PFSK-1 (cell line): ENCODE results near the gene ABCC9.

ENCODE experiments used
- POLR2AphosphoS5 ChIP-seq: IDR thresholded peaks from 2 replicates; pipeline ENCODE4 v1.6.1; 2012; ENCODE audit warnings: low read depth, mild to moderate bottlenecking, control low read depth, low read length, moderate library complexity
- SIN3A ChIP-seq: IDR thresholded peaks from 2 replicates; pipeline ENCODE4 v1.6.1; 2012; ENCODE audit warnings: mild to moderate bottlenecking, low read length, moderate library complexity, borderline replicate concordance; ENCODE audit not compliant: insufficient read depth
- TAF1 ChIP-seq: IDR thresholded peaks from 2 replicates; pipeline ENCODE4 v1.6.1; 2012; ENCODE audit warnings: low read length, control low read depth, borderline replicate concordance; ENCODE audit not compliant: insufficient read depth
- TF ChIP-seq, protein P1 (sequence below), 2 experiments: IDR thresholded peaks; 2 replicates each; pipeline versions ENCODE4 v1.6.1 to v1.8.0; 2011 to 2012; ENCODE audit warnings: low read depth in 2 of 2, low read length in 2 of 2, control low read depth in 1 of 2, inconsistent platforms in 1 of 2, mild to moderate bottlenecking in 1 of 2, moderate library complexity in 1 of 2; ENCODE audit not compliant: insufficient read depth in 1 of 2

DNA sequence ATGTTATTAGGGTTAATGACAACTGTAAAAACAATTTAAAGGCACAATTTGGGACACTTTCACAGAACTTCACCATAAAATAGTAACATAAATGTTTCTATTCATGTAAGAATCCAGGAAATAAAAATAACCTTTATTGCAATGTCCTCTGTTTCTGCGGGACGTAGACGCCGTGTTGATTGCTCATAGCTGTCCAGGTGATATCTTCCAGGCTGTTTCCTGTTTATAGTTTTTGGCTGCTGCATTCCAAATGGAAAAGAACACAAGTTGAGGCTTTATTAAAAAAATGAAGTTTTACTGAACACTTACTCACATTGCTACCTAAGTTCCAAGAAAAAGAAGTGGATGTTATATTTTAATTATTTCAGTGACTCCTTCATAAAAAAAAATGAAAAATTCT, 58.6 kb downstream of the ABCC9 start:
- TF ChIP-seq POLR2AphosphoS5 (no peak), TAF1 (no peak), SIN3A (no peak)
- TF ChIP-seq, protein P1, sequence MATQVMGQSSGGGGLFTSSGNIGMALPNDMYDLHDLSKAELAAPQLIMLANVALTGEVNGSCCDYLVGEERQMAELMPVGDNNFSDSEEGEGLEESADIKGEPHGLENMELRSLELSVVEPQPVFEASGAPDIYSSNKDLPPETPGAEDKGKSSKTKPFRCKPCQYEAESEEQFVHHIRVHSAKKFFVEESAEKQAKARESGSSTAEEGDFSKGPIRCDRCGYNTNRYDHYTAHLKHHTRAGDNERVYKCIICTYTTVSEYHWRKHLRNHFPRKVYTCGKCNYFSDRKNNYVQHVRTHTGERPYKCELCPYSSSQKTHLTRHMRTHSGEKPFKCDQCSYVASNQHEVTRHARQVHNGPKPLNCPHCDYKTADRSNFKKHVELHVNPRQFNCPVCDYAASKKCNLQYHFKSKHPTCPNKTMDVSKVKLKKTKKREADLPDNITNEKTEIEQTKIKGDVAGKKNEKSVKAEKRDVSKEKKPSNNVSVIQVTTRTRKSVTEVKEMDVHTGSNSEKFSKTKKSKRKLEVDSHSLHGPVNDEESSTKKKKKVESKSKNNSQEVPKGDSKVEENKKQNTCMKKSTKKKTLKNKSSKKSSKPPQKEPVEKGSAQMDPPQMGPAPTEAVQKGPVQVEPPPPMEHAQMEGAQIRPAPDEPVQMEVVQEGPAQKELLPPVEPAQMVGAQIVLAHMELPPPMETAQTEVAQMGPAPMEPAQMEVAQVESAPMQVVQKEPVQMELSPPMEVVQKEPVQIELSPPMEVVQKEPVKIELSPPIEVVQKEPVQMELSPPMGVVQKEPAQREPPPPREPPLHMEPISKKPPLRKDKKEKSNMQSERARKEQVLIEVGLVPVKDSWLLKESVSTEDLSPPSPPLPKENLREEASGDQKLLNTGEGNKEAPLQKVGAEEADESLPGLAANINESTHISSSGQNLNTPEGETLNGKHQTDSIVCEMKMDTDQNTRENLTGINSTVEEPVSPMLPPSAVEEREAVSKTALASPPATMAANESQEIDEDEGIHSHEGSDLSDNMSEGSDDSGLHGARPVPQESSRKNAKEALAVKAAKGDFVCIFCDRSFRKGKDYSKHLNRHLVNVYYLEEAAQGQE (IDR thresholded peaks at IDR 0.05; ENCODE audit: insufficient read depth in 1 of 2, low read depth in 2 of 2, low read length in 2 of 2): no peak
